TTC549 (cell line): ENCODE data around the gene TMEM54.

Experiments used
- FAIRE-seq: peaks from 2 replicates; lab custom pipeline; 2012; peaks lifted over from hg19 to GRCh38; lab: Jason Lieb, UNC

The TMEM54 gene

DNA sequence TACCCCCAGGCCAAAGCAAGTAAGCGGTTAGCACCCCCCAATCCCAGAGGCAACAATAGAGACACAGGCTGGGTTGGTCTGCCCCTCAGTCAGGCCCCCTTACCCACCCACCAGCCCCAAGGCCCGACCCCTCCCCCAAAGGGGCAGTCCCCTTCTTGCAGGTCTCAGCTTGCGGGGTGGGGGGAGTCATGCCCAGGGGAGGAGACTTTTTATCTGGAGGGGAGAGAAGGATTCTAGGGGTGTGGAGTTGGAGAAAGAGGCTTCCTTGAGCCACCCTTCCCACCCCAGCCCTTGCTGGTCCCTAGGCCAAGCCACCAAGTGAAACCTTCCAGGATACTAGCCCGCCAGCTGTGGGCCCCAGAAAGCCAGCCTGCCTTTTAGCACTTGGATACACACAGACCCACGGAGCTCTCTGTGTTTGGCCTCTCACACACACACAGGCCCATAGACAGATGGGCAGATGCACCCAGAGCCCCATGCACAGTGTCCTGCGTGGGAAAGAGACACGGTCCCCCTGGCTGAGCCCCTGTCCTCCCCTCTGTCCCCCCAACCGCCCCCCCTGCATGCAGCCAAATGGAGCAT is 7.1 kb downstream of the TMEM54 start:
- no peak for FAIRE-seq

DNA sequence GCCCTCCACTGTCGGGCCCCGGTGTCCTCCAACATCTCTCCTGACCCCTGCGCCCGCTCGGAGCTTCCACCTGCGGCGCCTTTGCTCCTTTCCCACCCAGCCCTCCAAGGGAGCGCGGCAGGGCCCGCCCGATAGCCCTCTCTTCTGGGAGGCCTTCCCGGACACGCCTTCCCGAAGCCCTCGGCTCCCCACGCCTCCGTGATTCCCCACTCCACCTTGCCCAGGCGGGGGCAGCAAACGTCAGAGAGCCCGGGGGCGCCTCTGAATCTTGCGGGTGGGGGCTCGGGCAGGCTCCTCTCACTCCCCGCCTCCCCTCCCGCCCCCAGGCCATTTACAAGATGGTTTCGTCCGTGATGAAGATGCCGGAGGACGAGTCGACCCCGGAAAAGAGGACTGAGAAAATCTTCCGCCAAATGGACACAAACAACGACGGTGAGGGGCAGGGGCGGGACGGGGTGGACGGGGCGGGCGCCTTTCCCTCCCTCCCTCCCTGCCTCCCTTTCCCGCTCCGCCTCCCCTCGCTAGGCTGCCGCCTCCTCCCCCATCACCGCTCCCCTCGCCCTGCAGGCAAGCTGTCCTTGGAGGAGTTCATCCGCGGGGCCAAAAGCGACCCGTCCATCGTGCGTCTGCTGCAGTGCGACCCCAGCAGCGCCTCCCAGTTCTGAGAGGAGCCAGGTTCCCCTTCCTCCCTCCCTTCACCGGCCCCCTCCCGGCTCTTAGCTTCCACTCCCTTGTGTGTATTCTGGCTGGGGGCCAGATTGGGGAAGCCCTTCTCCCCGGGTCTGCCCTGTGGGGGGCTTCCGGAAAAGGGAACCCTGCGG is 7.8 kb downstream of the TMEM54 start:
- FAIRE-seq, result no peak

DNA sequence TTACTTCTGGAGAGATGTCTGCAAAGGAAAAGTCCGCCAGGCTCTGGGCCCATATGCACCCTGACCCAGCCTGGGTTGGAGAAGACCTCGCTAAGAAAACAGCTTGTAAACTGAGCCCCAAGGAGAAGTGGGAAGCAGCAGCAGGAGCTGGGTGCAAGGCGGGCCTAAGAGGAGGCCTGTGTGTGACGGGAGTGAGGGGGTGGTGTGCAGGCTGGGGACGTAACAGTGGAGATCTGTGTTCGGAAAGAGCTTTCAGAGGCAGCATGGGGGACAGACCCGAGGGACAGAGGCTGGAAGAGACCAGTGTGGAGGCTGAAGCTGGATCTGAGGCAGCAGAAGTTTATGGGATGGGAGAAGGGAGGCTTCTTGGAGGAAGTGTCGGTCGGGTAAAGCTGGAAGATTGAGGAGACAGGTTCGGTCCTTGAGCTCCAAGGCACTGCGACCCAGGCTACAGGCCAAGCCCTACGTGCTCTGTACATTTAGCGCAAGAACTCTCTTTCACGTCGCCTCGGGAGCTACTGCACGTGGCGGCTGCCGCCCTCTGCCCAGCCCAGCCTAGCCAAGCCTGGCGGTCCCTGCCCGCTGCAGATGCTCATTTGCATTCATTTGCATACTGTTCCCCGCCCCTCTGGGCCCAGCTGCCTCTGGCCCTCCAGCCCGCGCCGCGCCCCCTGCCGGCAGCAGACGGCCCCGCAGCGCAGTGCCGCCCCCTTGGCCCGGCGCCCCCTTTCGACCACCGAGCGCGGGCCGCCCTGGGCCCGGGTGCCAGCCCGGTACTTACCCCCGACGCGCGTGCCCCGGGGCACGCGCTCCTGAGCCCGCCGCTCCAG is 8.6 kb downstream of the TMEM54 start:
- FAIRE-seq, result no peak

- no peak for FAIRE-seq
These were observed 9.6 kb downstream of the TMEM54 start for GRCh38 chr1:32891630-32892029.

DNA sequence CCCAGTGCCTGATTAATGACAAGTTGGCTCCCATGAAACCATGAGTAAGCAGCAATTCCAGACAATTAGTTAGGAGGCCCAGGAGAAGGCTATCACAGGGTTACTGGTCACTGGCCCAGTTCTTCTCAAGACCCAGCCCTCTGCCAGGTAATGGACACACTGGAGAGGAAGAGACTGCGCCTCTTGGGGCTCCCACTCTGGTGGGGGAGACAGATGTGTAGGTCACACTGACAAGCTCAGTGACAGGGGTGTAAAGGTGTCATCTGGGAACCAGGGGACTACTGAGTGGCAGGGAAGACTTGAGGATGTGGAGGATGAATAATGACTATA is 10.0 kb downstream of the TMEM54 start:
- no peak for FAIRE-seq

DNA sequence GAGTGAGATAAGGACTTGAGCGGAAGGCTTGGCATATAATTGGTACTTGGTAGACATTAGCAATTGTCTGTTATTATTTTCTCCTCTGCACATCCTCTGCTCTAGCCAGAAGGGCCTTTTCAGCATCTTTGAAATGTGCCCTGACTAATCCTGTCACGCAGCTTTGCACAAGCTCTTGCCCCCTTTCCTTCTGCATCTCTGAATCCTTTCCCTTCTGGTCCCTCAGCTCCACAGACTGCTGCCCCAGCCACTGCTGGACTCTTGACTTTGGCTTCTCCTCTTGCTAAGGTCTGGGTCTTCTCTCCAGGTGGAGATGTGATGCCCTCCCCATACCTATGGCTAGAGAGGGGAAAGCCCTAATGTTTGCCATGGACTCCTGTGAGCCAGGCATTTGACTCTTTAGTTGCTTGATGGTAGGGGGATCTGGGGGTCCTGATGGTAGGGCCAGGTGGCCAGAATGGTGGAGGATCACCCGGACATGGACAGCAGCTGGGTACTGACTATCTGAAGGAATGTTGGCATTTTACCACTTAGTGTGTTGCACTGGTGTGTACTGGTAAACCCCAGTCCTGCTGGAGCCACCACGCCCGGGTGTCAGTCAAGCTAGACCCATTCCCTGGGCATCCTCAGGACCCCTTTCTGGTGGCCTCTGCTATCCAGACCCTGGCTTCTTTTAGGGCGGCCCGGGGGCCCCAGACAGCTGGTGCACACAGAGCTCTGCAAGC is 10.5 kb downstream of the TMEM54 start:
- no peak for FAIRE-seq

DNA sequence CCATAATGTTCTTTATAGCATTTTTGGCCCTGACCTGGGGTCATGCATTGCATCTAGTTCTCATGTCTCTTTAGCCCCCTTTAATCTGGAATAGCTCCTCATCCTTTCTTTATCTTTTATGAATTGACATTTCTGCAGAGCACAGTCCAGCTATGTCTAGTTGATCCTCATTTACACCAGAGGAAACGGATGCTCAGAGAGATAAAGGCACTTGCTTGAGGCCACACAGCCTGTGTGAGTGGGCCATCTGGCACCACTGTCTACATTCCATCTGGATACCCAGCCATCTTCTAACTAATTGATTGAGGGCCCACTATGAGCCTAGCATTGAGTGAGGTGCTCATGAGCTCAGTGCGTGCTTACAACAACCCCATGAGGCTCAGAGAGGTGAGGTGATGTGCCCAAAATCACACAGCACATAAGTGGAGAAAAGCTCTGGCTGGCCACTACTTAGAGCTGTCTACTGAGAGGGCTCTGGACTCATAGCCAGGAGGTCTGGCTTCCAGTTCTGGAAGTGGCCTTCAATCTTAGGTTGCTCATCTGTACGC is 11.4 kb downstream of the TMEM54 start:
- no peak for FAIRE-seq

- FAIRE-seq, result no peak
These were observed 12.3 kb downstream of the TMEM54 start for GRCh38 chr1:32888677-32889420.

GRCh38 chr1:32888134-32888533 is 13.1 kb downstream of the TMEM54 start:
- FAIRE-seq, result no peak

DNA sequence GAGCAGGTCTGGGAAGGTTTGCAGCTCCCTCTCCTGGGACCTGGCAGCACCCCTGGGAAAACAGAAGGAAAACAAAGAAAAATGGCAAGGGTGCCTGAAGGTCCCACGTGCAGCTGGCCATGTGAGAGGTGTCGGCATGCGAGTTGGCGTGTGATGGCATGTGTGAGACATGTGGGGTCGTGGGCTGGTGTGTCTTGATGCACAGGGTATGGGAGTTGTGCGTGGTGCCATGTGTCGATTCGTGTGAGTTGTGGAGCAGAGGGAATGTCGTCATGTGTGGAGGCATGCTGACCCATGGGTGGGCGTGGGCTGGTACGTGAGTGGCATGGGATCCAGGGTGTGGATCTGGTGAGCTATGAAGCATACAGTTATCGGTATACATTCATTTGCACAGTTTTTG is 13.6 kb downstream of the TMEM54 start:
- no peak for FAIRE-seq

DNA sequence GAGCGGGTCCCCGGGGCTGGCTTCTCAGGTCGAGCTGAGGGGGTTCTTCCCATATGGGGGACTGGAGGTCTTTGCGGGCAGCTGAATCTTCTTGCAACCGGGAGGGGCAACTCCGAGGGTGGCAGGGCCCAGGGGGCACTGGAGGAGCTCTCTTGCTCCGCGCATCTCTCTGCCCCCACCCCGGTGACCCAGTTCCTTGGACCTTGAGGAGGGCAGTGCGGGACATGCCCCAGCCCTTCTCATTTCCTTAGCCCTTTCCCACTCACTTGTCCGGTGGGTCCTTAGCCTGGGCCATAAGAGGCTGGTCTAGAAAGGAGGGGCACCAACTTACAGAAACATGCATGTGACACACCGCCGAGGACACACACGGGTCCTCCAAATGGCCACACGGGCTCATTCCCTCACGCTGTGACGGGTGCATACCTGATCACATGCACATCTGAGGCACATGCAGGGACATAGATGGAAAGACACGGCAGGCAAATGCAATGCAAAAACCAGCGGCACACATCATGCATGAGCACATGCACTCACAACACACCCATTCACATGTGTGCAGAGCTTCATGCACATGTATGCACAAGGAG is 14.3 kb downstream of the TMEM54 start:
- no peak for FAIRE-seq

DNA sequence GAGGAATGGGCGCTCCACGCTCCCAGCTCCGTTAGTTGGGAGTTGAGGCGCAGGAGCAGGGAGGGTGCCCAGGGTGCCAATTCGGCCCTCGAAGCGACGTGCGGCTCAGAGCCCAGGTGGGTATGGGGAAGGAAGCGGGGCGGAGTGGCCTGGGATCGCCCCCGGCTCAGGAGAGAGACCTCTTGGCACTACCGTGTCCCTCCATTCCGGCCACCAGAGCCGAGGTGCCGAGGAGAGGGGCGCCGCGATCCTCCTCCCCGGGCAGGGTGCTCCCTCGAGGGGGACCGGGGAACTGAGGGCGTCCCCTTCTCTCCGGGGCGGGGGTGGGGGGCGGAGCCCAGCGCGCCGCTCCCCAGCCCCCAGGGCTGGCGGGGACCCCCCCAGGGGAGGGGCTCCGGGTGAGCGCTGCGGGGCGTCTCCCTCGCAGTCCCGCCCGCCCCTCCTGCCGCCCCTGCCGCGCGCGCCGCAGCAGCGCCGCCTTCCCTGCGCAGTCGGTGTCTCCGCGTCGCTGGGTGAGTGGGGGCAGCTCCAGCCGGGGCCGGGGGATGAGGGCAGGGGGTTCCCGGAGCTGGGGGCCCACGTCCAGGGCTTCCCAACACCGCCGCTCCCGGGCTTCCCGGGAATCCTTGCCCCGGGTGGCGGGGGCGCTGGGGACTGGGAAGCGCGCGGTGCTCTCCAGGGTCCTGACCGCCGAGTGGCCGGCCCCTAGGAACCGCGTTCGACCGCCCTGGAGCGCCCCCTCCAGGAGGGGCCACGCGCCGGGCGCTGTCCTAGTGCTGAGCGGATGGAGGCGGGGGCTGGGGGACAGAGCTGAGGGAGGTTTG is 15.0 kb downstream of the TMEM54 start, which contains the start of gene HPCA:
Gene HPCA, plus strand, starts transcription at position 488 of the 824 bp plus-strand sequence. CDS start 2,408 bp downstream, outside the sequence.
- FAIRE-seq, result no peak

- FAIRE-seq, result no peak
These were observed 15.5 kb downstream of the TMEM54 start for GRCh38 chr1:32885676-32886003.

DNA sequence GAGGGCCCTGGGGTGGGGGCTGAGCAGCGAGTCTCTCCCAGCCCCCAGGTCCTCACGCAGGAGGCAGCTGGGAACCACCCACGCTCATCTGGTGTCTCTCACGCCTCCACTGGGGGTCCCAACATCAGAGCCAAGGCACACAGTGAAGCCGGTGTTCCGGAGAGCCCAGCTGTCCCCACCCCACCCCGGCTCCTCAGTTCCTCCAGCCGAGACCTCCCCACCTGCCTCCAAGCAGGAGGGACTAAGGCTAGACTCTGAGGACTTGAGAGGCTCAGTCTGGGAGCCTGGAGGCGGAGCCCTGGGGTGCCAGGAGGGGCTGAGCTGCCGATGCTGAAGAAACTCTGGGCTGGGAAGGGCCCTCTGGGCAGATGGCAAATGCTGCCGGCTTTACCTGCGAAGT is 16.5 kb downstream of the TMEM54 start:
- FAIRE-seq, result no peak

DNA sequence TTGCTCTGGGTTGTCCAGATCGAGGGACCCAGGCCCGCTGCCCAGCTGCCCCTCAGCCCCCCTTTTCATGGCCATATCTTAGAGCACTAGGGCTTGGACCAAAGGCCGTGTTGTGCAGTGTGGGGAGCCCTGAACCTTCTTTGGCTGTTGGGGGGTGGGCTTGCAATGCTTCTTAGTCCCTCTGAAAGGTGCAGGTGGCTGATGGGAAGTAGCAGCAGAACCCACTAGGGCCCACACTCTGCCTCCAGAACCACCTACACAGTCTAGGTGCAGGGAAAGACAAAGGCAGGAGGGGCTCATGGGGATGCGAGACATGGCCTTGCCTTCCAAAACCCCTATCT is 17.2 kb downstream of the TMEM54 start:
- FAIRE-seq, result no peak

DNA sequence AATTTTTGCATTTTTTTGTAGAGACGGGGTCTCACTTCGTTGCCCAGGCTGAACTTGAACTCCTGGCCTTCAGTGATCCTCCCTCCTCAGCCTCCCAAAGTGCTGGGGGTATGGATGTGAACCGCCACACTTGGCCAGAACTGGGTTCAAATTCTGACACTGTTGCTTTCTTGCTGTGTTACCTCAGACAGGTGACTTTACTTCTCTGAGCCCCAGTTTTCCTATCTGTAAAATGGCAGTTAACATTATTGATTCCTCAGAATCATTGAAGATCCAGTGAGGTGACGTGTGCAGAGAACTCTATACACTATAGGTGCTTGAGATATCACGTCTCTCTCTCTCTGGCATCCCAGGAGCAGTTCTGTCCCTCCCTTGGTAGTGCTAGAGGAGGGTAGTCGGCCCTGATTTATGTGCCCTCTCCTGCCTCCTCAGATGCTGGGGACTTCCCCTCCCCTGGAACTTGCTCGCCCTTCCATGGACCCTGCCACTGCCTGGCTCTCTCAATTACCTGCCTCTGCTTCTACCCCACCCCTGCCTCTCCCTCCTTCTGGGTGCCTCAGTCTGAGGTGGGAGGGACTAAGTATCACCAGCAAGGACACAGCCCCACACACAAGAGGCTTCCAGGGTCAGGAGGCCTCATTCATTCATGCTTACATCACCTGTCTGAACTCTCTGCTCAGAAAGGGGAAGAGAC is 17.7 kb downstream of the TMEM54 start:
- no peak for FAIRE-seq

DNA sequence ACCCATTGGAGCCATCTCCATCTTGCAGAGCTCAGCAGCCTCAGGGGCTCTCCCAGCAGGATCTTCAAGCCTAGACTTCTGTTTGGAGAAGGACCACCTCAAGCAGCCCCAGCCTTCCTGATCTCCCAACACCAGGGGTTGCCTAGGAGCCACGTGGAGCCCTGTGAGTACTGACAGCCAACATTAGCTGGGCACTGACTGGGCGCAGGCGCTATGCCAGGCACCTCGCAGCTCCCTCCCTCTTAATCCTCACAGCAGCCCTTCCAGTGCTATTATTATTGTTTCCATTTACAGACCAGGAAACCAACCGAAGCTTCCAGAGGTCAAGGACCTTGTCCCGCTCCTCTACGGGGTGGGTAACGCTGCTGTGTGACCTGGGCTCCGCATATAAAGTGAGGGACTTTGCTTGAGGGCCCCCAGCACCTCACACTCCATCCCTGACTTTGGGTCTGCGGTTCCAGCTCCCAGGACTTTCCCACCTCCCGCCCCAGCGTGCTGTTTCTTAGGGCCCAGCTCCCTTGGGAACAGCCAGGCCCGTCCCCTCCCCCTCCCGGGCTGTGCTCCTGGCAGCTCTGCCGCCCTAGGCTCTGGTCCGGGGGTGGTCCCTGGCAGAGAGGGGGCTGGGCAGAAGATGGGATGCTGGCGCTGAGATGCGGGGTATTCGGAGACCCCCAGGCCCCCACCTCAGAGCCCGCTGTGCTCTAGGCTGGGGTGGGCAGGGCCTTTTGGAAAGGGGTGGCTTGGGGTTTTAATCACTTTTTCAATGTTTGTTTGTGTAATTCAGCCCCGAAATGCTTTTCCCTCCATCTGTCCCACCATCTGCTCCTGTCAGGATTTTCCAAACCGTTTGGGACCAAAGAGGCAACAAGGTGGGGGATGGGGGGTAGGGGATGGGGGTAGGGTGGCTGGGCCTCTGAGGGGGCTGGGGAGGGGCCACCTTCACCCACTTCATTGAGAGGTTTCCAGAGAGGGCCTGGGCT is 19.0 kb downstream of the TMEM54 start:
- FAIRE-seq, result no peak

DNA sequence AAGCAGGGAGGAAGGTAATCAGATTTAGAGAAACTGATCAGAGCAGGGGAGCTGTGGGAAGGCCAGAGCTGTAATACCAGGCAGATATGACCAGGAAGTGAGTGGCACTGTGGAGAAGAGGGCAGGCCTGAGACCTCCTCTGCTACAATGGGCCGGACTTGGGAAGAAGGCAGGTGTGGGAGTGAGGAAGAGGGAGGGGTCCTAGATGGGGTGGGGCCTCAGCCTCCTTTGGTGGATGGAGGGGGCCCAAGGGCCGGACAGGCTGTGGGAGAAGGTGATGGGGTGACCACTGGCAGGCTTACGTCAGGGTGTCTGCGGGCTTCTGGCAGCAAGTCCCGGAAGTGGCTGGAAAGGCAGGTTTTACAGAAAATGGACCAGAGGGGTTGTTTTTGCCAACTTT is 19.9 kb downstream of the TMEM54 start:
- no peak for FAIRE-seq

DNA sequence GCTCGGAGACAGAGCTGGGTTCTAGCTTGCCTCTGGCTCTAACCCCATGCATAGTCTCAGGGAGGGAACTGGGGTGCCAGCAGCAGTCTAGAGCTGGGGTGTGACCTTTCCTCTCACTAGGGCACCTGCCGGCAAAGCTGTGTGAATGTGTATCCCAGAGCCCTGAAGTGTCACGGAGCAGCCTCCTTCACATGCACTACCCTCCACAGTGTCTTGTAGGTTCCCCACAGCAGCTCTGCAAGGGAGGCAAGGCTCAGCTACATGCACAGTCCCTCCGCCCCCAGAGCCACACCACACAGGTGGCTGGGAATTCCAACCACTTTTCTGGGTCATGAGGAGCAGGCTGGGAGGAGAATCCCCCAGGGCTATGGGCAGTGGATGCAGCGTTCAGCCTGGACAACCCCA is 22.6 kb downstream of the TMEM54 start:
- no peak for FAIRE-seq
